Measurements from ENCODE around the gene HIF1AN.

GRCh38 chr10:100586959-100587358 is 51.2 kb downstream of the HIF1AN start:
- TF ChIP-seq CTCF (IDR thresholded peaks at IDR 0.05; ENCODE audit: borderline replicate concordance, extremely low read depth, low read length, poor library complexity, severe bottlenecking) (no peak), EZH2 (IDR thresholded peaks at IDR 0.05; ENCODE audit: borderline replicate concordance, low read depth, low read length, severe bottlenecking) (no peak)

Data from DND-41 (cell line).